ENCODE results near the gene UROC1. TPM values are rescaled to one million over a fixed set of nuclear protein-coding genes. Genes with fewer than 3 reads are reported as not detected.

Gene UROC1
- total RNA-seq, 1 experiment from 2014 or later = not detected

- ChIA-PET CTCF (interaction anchor here (0.5 to 1.5 kb wide), 3 partner anchors 8 to 791 kb away, joined by 3 to 6 read pairs (median 4); no protein-coding TSS in a partner anchor), POLR2A (interaction anchor here (2.3 kb wide), 1 partner anchor 14 kb away, joined by 4 read pairs; no protein-coding TSS in a partner anchor)
- BruUV-seq (replicated peaks) = no TSS peak
- H3K27ac Mint-ChIP-seq (ENCODE audit: low read depth, unreplicated experiment) = no peak overlapping the region
- H3K4me1 Mint-ChIP-seq (ENCODE audit: insufficient read depth, unreplicated experiment) = peaks cover 5% of the 10 kb centered on the region
- H3K36me3 Mint-ChIP-seq (ENCODE audit: insufficient read depth, unreplicated experiment) = peaks cover 16% of the 10 kb centered on the region
- no peaks in the 10 kb centered on the region for H3K9me3 Mint-ChIP-seq (ENCODE audit: unreplicated experiment)
- H3K27me3 Mint-ChIP-seq (ENCODE audit: insufficient read depth, unreplicated experiment) = no peaks in the 10 kb centered on the region
- H3K4me3 Mint-ChIP-seq (ENCODE audit: unreplicated experiment) = no peak overlapping the region
- no peak for TF ChIP-seq CTCF (IDR thresholded peaks at IDR 0.05; ENCODE audit: unreplicated experiment)
- intact Hi-C loops (cut with micrococcal nuclease) = no loop called here
- DNase-seq (ENCODE audit: unreplicated experiment) = no peak
These were observed 83.3 kb downstream of the UROC1 start for GRCh38 chr3:126434264-126434590.

GRCh38 chr3:126433496-126434263 lies 83.9 kb downstream of the UROC1 start:
- intact Hi-C loops (cut with micrococcal nuclease) = no loop called here
- TF ChIP-seq CTCF (IDR thresholded peaks at IDR 0.05; ENCODE audit: unreplicated experiment) = no peak
- POLR2A ChIA-PET = interaction anchor here (2.3 kb wide), 1 partner anchor 14 kb away, joined by 4 read pairs; no protein-coding TSS in a partner anchor
- no TSS peak for BruUV-seq (replicated peaks)
- CTCF ChIA-PET = interaction anchor here (0.5 to 1.5 kb wide), 2 partner anchors 9 to 299 kb away, joined by 3 to 6 read pairs; no protein-coding TSS in a partner anchor
- Mint-ChIP-seq H3K27me3 (ENCODE audit: insufficient read depth, unreplicated experiment) (no peaks in the 10 kb centered on the region), H3K27ac (ENCODE audit: low read depth, unreplicated experiment) (no peak overlapping the region), H3K36me3 (ENCODE audit: insufficient read depth, unreplicated experiment) (peaks cover 16% of the 10 kb centered on the region), H3K9me3 (ENCODE audit: unreplicated experiment) (no peaks in the 10 kb centered on the region), H3K4me1 (ENCODE audit: insufficient read depth, unreplicated experiment) (peaks cover 5% of the 10 kb centered on the region), H3K4me3 (ENCODE audit: unreplicated experiment) (no peak overlapping the region)
- peak; percentile 38 for DNase-seq (ENCODE audit: unreplicated experiment)

GRCh38 chr3:126433105-126433430 lies 84.5 kb downstream of the UROC1 start:
- intact Hi-C loops (cut with micrococcal nuclease) = no loop called here
- peaks cover 16% of the 10 kb centered on the region for H3K36me3 Mint-ChIP-seq (ENCODE audit: insufficient read depth, unreplicated experiment)
- CTCF ChIA-PET = interaction anchor here (0.6 to 1.5 kb wide), 2 partner anchors 299 kb away, joined by 4 to 6 read pairs; no protein-coding TSS in a partner anchor
- no peaks in the 10 kb centered on the region for H3K9me3 Mint-ChIP-seq (ENCODE audit: unreplicated experiment)
- H3K27ac Mint-ChIP-seq (ENCODE audit: low read depth, unreplicated experiment) = no peak overlapping the region
- TF ChIP-seq CTCF (IDR thresholded peaks at IDR 0.05; ENCODE audit: unreplicated experiment) = no peak
- POLR2A ChIA-PET = interaction anchor here (2.3 kb wide), 1 partner anchor 15 kb away, joined by 4 read pairs; no protein-coding TSS in a partner anchor
- peaks cover 5% of the 10 kb centered on the region for H3K4me1 Mint-ChIP-seq (ENCODE audit: insufficient read depth, unreplicated experiment)
- H3K4me3 Mint-ChIP-seq (ENCODE audit: unreplicated experiment) = no peak overlapping the region
- H3K27me3 Mint-ChIP-seq (ENCODE audit: insufficient read depth, unreplicated experiment) = no peaks in the 10 kb centered on the region
- no peak for DNase-seq (ENCODE audit: unreplicated experiment)
- BruUV-seq (replicated peaks) = no TSS peak

GRCh38 chr3:126432361-126433104 lies 85.0 kb downstream of the UROC1 start:
- no peaks in the 10 kb centered on the region for H3K9me3 Mint-ChIP-seq (ENCODE audit: unreplicated experiment)
- DNase-seq (ENCODE audit: unreplicated experiment) = no peak
- POLR2A ChIA-PET = interaction anchor here (2.3 kb wide), 1 partner anchor 15 kb away, joined by 4 read pairs; no protein-coding TSS in a partner anchor
- no peaks in the 10 kb centered on the region for H3K27me3 Mint-ChIP-seq (ENCODE audit: insufficient read depth, unreplicated experiment)
- TF ChIP-seq CTCF (IDR thresholded peaks at IDR 0.05; ENCODE audit: unreplicated experiment) = no peak
- intact Hi-C loops (cut with micrococcal nuclease) = no loop called here
- no peak overlapping the region for H3K4me3 Mint-ChIP-seq (ENCODE audit: unreplicated experiment)
- CTCF ChIA-PET = interaction anchor here (0.5 to 0.6 kb wide), 2 partner anchors 299 to 432 kb away, joined by 3 to 4 read pairs; no protein-coding TSS in a partner anchor
- no peak overlapping the region for H3K27ac Mint-ChIP-seq (ENCODE audit: low read depth, unreplicated experiment)
- no TSS peak for BruUV-seq (replicated peaks)
- H3K36me3 Mint-ChIP-seq (ENCODE audit: insufficient read depth, unreplicated experiment) = peaks cover 12% of the 10 kb centered on the region
- peaks cover 5% of the 10 kb centered on the region for H3K4me1 Mint-ChIP-seq (ENCODE audit: insufficient read depth, unreplicated experiment)
